Naive thymus-derived CD8-positive, alpha-beta T cell (primary cell): ENCODE measurements around the gene GMEB2. TPM values are rescaled to one million over a fixed set of nuclear protein-coding genes. Genes with fewer than 3 reads are reported as not detected.
"Not testable (repeated sequence)": the region's sequence is repeated elsewhere in the genome, so short reads cannot be mapped to it uniquely, and the experiment has no call there.

Experiments
- ATAC-seq, 2 donors: fragments of 150-1000 bp; cut with Tn5 transposase in 1 of 2; sonication (Bioruptor Pico), chemical (Tn5 transposase) in 1 of 2; 1 replicate in 1 of 2; 2 replicates in 1 of 2; pipeline ENCODE4 v1.10.0; 2021; ENCODE audit warnings: mild to moderate bottlenecking in 2 of 2, moderate library complexity in 2 of 2
- POLR2A ChIA-PET: fragments of 350-600 bp; sonication (Branson Sonifier 250); formaldehyde crosslinking; loops from one replicate; lab custom pipeline; 2021; ENCODE audit warnings: antibody characterized with exemption; lab: Charles Lee
- DNase-seq, 10 donors: peaks; one replicate each; pipeline versions ENCODE4 v3.0.0 to v3.0.0-alpha.2; 2020 to 2022
- H3K27ac Mint-ChIP-seq, 10 donors: one replicate each; pipeline ENCODE4 v1.8.0; 2020 to 2022; ENCODE audit warnings: mild to moderate bottlenecking in 10 of 10, mixed read lengths in 10 of 10, moderate library complexity in 4 of 10, inconsistent platforms in 1 of 10
- H3K27me3 Mint-ChIP-seq, 5 donors: one replicate each; pipeline ENCODE4 v1.8.0; 2021 to 2022; ENCODE audit warnings: mixed read lengths in 5 of 5
- H3K36me3 Mint-ChIP-seq, 3 donors: one replicate each; pipeline ENCODE4 v1.8.0; 2020 to 2022; ENCODE audit warnings: mixed read lengths in 3 of 3, mild to moderate bottlenecking in 2 of 3, inconsistent platforms in 1 of 3
- H3K4me1 Mint-ChIP-seq, 4 donors: one replicate each; pipeline ENCODE4 v1.8.0; 2021 to 2022; ENCODE audit warnings: mixed read lengths in 4 of 4
- H3K4me3 Mint-ChIP-seq, 10 donors: one replicate each; pipeline ENCODE4 v1.8.0; 2020 to 2022; ENCODE audit warnings: mild to moderate bottlenecking in 10 of 10, mixed read lengths in 10 of 10, moderate library complexity in 6 of 10, inconsistent platforms in 1 of 10
- H3K9me3 Mint-ChIP-seq, 9 donors: one replicate each; pipeline ENCODE4 v1.8.0; 2020 to 2022; ENCODE audit warnings: mixed read lengths in 9 of 9, mild to moderate bottlenecking in 3 of 9, inconsistent platforms in 1 of 9, moderate library complexity in 1 of 9
- polyA plus RNA-seq, 3 donors: library from polyadenylated mRNA; unstranded; fragments of 300-500 nt; fragmentation: Illumina TruSeq; gene quantifications; one replicate each; pipeline ENCODE4 v1.2.3, GENCODE V29; 2021
- total RNA-seq, 8 experiments: library from RNA in 2 of 8; stranded (reverse) in 2 of 8; gene quantifications; one replicate each; pipeline ENCODE4 v1.2.3 and lab custom pipeline; 2021 to 2026

GMEB2 gene
- total and polyA plus RNA-seq, 5 experiments from 2014 or later = 6.2 to 26.6 (median 16.3) TPM

DNA sequence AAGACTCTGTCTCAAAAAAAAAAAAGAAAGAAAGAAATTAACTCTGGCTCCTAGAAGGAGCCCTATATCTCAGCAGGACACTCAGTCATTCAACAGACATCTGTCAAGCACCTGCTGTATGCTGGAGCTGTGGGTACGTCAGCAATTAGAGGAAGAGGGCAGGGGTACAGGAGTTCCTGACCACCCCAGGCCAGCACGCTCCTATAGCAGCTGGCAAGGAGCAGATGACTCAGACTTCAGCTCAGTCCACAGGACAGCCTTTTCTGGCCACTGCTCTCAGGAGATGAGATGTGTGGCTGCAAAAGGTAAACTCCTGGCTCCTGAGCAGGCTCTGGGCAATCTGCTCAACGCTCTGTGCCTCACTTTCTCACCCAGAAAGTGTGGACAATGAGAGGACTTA lies 29.6 kb upstream of the GMEB2 start:
- Mint-ChIP-seq H3K9me3 (no peaks in the 10 kb centered on the region), H3K36me3 (peaks cover 0 to 6% (median 1%) of the 10 kb centered on the region in 3 donors), H3K4me3 (peak overlapping the region in 7 of 10 donors; percentile 39 to 98 (median 60)), H3K27me3 (no peaks in the 10 kb centered on the region), H3K27ac (no peak overlapping the region), H3K4me1 (peaks cover 17 to 52% (median 43%) of the 10 kb centered on the region in 4 donors)
- DNase-seq = no peak
- POLR2A ChIA-PET = interaction anchor here (1.8 to 3.3 kb wide), 2 partner anchors 15 to 21 kb away, joined by 4 to 43 read pairs; no protein-coding TSS in a partner anchor
- ATAC-seq = no peak

DNA sequence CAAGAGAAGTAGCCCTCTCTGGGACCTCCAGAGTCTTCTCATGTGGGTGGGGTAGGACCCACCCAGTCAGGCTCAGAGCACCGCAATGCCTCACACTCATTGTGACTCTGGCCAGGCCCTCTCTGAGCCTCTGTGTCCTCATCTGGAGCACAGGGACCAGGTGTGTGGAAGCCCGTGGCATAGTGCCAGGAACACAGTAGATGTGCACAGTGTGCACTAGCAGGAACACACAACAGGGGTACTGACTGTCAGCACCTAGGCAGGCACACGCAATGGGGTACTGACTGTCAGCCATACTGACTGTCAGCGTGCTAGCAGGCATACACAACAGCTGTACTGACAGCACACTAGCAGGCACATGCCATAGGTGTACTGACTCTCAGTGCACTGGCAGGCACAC lies 28.3 kb upstream of the GMEB2 start:
- no peaks in the 10 kb centered on the region for H3K27me3 Mint-ChIP-seq
- H3K27ac Mint-ChIP-seq = peak overlapping the region in 4 of 10 donors; percentile 15 to 34 (median 24)
- no peak for DNase-seq
- peak overlapping the region in 2 of 10 donors; percentile 38 to 64 for H3K4me3 Mint-ChIP-seq
- no peak for ATAC-seq
- peaks cover 20 to 56% (median 49%) of the 10 kb centered on the region in 4 donors for H3K4me1 Mint-ChIP-seq
- H3K36me3 Mint-ChIP-seq = peaks cover 0 to 3% (median 1%) of the 10 kb centered on the region in 3 donors
- POLR2A ChIA-PET = interaction anchor here (0.7 to 2.1 kb wide), 7 partner anchors 10 to 81 kb away, joined by 3 to 15 read pairs (median 3); partner anchors contain the start of gene LIME1
- H3K9me3 Mint-ChIP-seq = no peaks in the 10 kb centered on the region

DNA sequence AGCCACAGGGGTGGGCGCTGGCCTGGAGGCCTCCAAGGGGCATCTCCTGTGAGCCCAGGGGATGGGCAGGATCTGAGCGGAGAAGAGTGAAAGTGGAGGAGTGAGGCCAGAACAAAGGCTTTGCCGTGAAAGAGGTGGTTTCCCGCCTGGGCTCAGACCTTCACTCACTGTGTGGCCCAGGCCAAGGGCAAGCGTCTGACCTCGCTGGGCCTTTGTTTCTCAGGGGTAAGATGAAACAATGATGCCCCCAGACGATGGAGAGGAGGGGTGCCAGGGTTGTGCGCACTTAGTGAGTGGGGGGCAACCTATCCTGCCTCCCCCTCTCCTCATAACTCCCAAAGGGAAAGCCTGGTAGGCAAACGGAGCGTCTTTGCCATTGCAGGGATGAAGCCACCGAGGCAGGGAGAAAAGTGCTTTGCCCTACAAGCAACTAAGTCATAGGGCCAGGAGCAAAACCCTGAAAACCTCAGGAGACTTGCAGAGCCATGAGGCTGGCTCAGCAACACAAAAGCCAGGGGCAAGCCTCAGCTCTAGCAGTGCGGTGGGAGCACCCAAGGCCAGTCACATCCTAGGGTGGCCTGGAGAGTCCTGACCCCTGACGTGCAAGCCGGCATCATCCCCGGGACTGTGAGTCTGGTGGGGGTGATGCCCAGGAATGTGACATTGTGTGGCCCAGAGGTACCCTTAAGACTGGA lies 27.2 kb upstream of the GMEB2 start:
- peaks cover 18 to 48% (median 44%) of the 10 kb centered on the region in 4 donors for H3K4me1 Mint-ChIP-seq
- no peaks in the 10 kb centered on the region for H3K27me3 Mint-ChIP-seq
- POLR2A ChIA-PET = interaction anchor here (0.7 to 2.5 kb wide), 8 partner anchors 12 to 85 kb away, joined by 3 to 24 read pairs (median 4); partner anchors contain the start of gene GMEB2
- peak overlapping the region; percentile 74 to 89 (median 82) for H3K4me3 Mint-ChIP-seq
- H3K9me3 Mint-ChIP-seq = no peaks in the 10 kb centered on the region
- DNase-seq (peak in 1 of 10 donors; percentile 23), ATAC-seq (no peak)
- peaks cover 0 to 4% (median 0%) of the 10 kb centered on the region in 3 donors for H3K36me3 Mint-ChIP-seq
- H3K27ac Mint-ChIP-seq = peak overlapping the region; percentile 71 to 91 (median 88)

DNA sequence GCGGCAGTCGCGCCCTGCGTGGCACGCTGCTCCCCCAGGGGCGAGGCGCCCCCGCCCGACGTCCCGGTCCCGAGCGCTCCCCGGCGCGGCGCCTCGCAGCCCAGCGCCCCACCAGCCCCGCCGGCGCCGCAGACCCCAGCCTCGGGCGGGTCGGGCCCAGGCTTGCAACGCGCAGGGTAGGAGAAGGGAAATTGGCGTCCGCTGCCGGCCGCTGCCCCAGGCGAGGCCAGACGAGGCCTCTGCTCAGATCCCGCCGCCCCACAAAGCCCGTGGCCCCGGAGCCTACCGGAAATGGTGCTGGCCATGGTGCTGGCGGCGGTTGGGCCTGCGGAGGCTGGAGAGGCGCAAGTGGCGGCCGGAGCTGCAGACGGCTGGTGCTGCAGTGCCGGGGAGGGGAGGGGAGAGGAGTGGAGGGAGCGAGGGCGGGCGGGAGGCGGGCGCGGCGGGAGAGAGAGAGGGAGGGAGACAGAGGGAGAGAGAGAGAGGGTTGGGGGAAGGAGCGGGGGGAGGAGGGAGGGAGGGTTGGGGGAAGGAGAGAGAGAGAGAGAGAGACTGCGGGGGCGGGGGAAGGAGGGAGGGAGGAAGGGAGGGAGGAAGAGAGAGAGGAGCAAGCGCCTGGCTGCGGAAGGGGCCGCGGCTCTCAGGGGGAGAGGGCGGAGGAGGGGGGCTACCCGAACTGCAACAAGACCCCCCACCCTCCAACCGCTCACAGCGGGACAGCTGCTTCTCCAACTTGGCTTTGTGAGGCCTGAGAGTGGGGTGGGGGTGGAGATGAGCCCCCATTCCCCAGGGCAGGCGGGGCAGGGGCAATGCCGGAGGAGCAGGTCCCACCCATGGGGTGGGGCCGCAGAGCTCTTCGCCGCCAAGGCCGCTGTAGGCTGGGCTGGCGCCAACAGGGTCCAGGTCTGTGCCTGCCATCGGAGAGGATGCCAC lies 26.4 kb upstream of the GMEB2 start, which contains the start of gene STMN3:
TSS of gene STMN3 (minus strand) at position 384 of the 933 bp plus-strand sequence. CDS start at position 305, 79 bp downstream.
- Mint-ChIP-seq H3K27ac (peak within 1 kb of the TSS; percentile 71 to 92 (median 89)), H3K27me3 (no peaks in the 10 kb centered on the region), H3K4me3 (peak within 1 kb of the TSS; percentile 77 to 96 (median 88)), H3K9me3 (no peaks in the 10 kb centered on the region), H3K4me1 (peaks cover 20 to 48% (median 38%) of the 10 kb centered on the region in 4 donors), H3K36me3 (peaks cover 0 to 9% (median 0%) of the 10 kb centered on the region in 3 donors)
- ATAC-seq (peak; percentile 38 to 55), DNase-seq (peak in 9 of 10 donors; percentile 53 to 86 (median 62))
- POLR2A ChIA-PET = interaction anchor here (0.6 to 2.5 kb wide), 10 partner anchors 12 to 132 kb away, joined by 3 to 24 read pairs (median 4); partner anchors contain the start of genes ARFRP1, GMEB2, PTK6 and ZGPAT

DNA sequence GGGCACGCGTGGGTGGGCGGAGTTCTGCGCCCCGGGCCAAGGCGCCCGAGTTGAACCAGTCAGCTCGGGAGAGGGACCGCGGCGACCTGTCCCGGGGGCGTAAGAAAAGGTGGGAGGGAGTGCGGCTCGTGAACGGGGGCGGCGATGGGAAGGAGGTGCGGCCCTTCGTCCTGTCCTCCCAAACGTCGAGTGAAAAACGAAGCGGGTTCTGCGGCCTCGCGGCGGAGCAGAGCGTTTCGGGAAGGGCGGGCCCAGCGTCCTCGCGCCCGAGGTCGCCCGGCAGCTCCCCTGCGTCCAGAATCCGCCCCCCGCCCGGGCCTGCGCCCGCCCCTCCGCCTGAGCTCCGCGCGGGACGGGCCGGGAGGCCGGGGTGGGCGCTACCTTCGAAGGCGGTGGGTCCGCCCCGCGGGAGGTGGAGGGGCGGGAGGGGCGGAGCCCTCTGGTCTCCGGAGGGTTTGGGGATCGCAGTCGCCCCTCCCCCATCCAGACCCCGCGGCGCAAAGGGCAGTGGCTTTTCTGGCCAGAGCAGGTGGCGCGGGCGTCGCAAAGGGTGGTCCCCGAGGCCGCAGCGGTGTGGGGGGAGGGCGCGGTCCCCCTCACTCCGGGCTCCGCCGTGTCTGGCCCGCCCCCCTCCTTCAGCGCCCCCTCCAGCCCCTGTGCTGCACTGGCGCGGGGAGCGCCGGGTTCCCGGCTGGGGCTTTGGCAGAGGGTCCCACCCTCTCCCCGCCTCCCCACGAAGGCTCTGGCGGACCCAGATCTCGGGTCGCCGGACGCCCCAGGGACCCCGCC lies 25.5 kb upstream of the GMEB2 start:
- POLR2A ChIA-PET = interaction anchor here (0.6 to 2.5 kb wide), 14 partner anchors 8 to 725 kb away, joined by 3 to 24 read pairs (median 4); partner anchors contain the start of genes ARFRP1, GMEB2 and ZGPAT
- Mint-ChIP-seq H3K27me3 (no peaks in the 10 kb centered on the region), H3K27ac (peak overlapping the region in 7 of 10 donors; percentile 24 to 92 (median 67)), H3K9me3 (no peaks in the 10 kb centered on the region), H3K4me1 (peaks cover 20 to 45% (median 31%) of the 10 kb centered on the region in 4 donors), H3K36me3 (peaks cover 0 to 13% (median 0%) of the 10 kb centered on the region in 3 donors), H3K4me3 (peak overlapping the region; percentile 66 to 96 (median 89))
- peak in 8 of 10 donors; percentile 47 to 69 (median 58) for DNase-seq
- peak; percentile 62 to 69 for ATAC-seq

- Mint-ChIP-seq H3K27me3 (no peaks in the 10 kb centered on the region), H3K36me3 (peaks cover 0 to 13% (median 0%) of the 10 kb centered on the region in 3 donors), H3K4me3 (peak overlapping the region; percentile 86 to 96 (median 92)), H3K9me3 (no peaks in the 10 kb centered on the region), H3K4me1 (peaks cover 20 to 41% (median 29%) of the 10 kb centered on the region in 4 donors), H3K27ac (peak overlapping the region in 8 of 10 donors; percentile 24 to 93 (median 86))
- DNase-seq = peak in 3 of 10 donors; percentile 38 to 71 (median 64)
- ATAC-seq = peak; percentile 35 to 36
- POLR2A ChIA-PET = interaction anchor here (0.7 to 2.5 kb wide), 10 partner anchors 10 to 725 kb away, joined by 3 to 24 read pairs (median 4); partner anchors contain the start of genes ARFRP1, GMEB2 and ZGPAT
Observed at GRCh38 chr20:63651942-63652191, 25.0 kb upstream of the GMEB2 start.

- POLR2A ChIA-PET = interaction anchor here (0.5 to 0.7 kb wide), 2 partner anchors 16 to 24 kb away, joined by 3 read pairs; partner anchors contain the start of gene GMEB2
- Mint-ChIP-seq H3K27ac (peak overlapping the region in 1 of 10 donors; percentile 93), H3K36me3 (peaks cover 0 to 21% (median 0%) of the 10 kb centered on the region in 3 donors), H3K4me1 (peaks cover 22 to 41% (median 32%) of the 10 kb centered on the region in 4 donors)
- not testable (repeated sequence) for H3K4me3 Mint-ChIP-seq, H3K9me3 Mint-ChIP-seq, H3K27me3 Mint-ChIP-seq, ATAC-seq
- peak in 1 of 10 donors; percentile 37 for DNase-seq
Observed at GRCh38 chr20:63650486-63650885, 23.6 kb upstream of the GMEB2 start.

DNA sequence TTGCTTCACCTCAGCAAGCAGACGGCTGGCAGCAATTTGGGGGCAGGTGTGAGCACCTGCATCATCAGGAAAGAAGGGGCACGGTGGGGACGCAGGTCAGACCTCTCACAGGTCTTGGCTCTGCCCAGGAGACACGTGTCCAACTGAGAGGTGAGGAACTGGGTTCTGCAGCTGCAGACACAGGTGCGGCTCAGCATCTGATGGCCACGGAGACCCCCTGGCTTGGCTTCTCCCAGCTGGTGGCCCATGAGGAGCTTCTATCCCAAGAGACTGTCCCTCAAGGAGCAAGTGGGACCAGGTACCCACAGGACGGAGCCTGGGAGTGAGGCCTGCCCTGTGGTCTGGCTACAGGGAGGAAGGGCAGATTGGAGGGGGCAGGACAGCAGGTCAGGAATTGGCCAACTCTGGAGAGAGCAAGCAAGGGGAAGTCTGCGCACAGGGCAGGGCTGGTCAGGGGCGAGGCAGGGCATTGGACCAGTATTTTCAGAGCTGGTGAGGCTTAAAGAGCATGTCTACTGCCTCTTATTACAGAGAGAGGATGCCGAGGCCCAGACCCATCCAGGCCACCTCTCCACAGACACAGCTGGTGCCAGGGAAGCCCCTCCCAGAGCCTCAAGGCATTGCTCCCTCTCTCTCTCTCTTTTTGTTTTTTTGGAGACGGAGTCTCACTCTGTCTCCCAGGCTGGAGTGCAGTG lies 22.1 kb upstream of the GMEB2 start:
- H3K4me1 Mint-ChIP-seq = peaks cover 17 to 32% (median 24%) of the 10 kb centered on the region in 4 donors
- H3K4me3 Mint-ChIP-seq = peak overlapping the region in 5 of 10 donors; percentile 6 to 72 (median 18)
- no peaks in the 10 kb centered on the region for H3K27me3 Mint-ChIP-seq
- no peaks in the 10 kb centered on the region for H3K9me3 Mint-ChIP-seq
- POLR2A ChIA-PET = interaction anchor here (0.7 to 1.2 kb wide), 7 partner anchors 9 to 128 kb away, joined by 3 to 7 read pairs (median 3); partner anchors contain the start of genes GMEB2 and RTEL1
- DNase-seq (peak in 1 of 10 donors; percentile 44), ATAC-seq (no peak)
- peaks cover 0 to 21% (median 0%) of the 10 kb centered on the region in 3 donors for H3K36me3 Mint-ChIP-seq
- H3K27ac Mint-ChIP-seq = peak overlapping the region in 5 of 10 donors; percentile 58 to 83 (median 66)

GRCh38 chr20:63648190-63648589 lies 21.3 kb upstream of the GMEB2 start:
- DNase-seq = peak in 1 of 10 donors; percentile 47
- H3K4me1 Mint-ChIP-seq = peaks cover 15 to 32% (median 24%) of the 10 kb centered on the region in 4 donors
- H3K4me3 Mint-ChIP-seq = no peak overlapping the region
- peak overlapping the region in 2 of 10 donors; percentile 8 to 40 for H3K27ac Mint-ChIP-seq
- ATAC-seq = no peak
- peaks cover 0 to 25% (median 0%) of the 10 kb centered on the region in 3 donors for H3K36me3 Mint-ChIP-seq
- H3K9me3 Mint-ChIP-seq = no peaks in the 10 kb centered on the region
- POLR2A ChIA-PET = interaction anchor here (0.9 to 1.2 kb wide), 4 partner anchors 21 to 127 kb away, joined by 3 to 7 read pairs (median 3); partner anchors contain the start of genes ARFRP1, GMEB2 and ZGPAT
- no peaks in the 10 kb centered on the region for H3K27me3 Mint-ChIP-seq

DNA sequence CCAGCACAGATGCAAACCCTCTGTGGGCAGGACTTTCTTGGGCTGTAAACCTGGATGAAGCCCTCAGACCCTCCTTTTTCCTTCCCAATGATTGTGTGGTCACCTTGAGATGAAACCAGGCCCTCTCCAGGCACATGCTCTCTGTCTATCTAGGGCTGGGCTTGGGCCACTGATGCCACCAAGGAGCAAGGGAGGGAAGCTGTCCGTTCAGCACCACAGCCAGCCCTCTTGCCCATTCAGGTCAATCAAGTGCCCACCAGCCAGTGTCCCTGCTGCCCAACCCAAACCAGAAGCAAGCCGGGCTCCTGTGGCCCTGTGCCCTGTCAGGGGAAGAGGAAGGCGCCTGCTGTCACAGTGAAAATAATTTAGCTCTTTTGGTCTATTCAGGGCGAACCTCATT lies 18.3 kb upstream of the GMEB2 start:
- H3K9me3 Mint-ChIP-seq = no peaks in the 10 kb centered on the region
- POLR2A ChIA-PET = interaction anchor here (1.0 to 1.1 kb wide), 2 partner anchors 10 to 12 kb away, joined by 3 read pairs; no protein-coding TSS in a partner anchor

More for the DNA sequence above, 18.3 kb upstream of the GMEB2 start:
- DNase-seq (no peak), ATAC-seq (no peak)
- H3K4me3 Mint-ChIP-seq = no peak overlapping the region
- peaks cover 10 to 31% (median 20%) of the 10 kb centered on the region in 4 donors for H3K4me1 Mint-ChIP-seq
- H3K27me3 Mint-ChIP-seq = no peaks in the 10 kb centered on the region
- H3K36me3 Mint-ChIP-seq = peaks cover 0 to 24% (median 0%) of the 10 kb centered on the region in 3 donors
- peak overlapping the region in 2 of 10 donors; percentile 18 for H3K27ac Mint-ChIP-seq
